NOMO-1 treated with DMSO at 0.1 percent for 48 hours (cell line): ENCODE data around the gene PLAGL2.
"Not testable (repeated sequence)": the region's sequence is repeated elsewhere in the genome, so short reads cannot be mapped to it uniquely, and the experiment has no call there.

Experiments
- DNase-seq: peaks from one replicate; lab custom pipeline; 2025; ENCODE audit not compliant: unreplicated experiment; lab: John Stamatoyannopoulos, UW

Gene PLAGL2

GRCh38 chr20:32186506-32186905 is 21.0 kb downstream of the PLAGL2 start:
- no peak for DNase-seq

- DNase-seq = no peak
These were observed 22.5 kb downstream of the PLAGL2 start for GRCh38 chr20:32184961-32185603.

GRCh38 chr20:32183947-32184635 is 23.5 kb downstream of the PLAGL2 start:
- no peak for DNase-seq

GRCh38 chr20:32181606-32182005 is 25.9 kb downstream of the PLAGL2 start:
- no peak for DNase-seq

GRCh38 chr20:32179934-32180333 is 27.6 kb downstream of the PLAGL2 start:
- DNase-seq = no peak

GRCh38 chr20:32179515-32179914 is 28.0 kb downstream of the PLAGL2 start:
- no peak for DNase-seq

GRCh38 chr20:32177696-32178095 is 29.8 kb downstream of the PLAGL2 start:
- not testable (repeated sequence) for DNase-seq

GRCh38 chr20:32168184-32168910 is 39.2 kb downstream of the PLAGL2 start:
- no peak for DNase-seq

GRCh38 chr20:32167552-32167951 is 40.0 kb downstream of the PLAGL2 start:
- DNase-seq = no peak

GRCh38 chr20:32165836-32166545 is 41.6 kb downstream of the PLAGL2 start:
- no peak for DNase-seq

- DNase-seq = no peak
These were observed 42.4 kb downstream of the PLAGL2 start for GRCh38 chr20:32164984-32165735.

GRCh38 chr20:32163951-32164350 is 43.6 kb downstream of the PLAGL2 start:
- DNase-seq = no peak

- DNase-seq = no peak
These were observed 45.2 kb downstream of the PLAGL2 start for GRCh38 chr20:32162351-32162750.

- no peak for DNase-seq
These were observed 47.2 kb downstream of the PLAGL2 start for GRCh38 chr20:32160341-32160740.

- no peak for DNase-seq
These were observed 47.7 kb downstream of the PLAGL2 start for GRCh38 chr20:32159766-32160221.

GRCh38 chr20:32158943-32159660 is 48.4 kb downstream of the PLAGL2 start:
- DNase-seq = no peak

GRCh38 chr20:32158351-32158750 is 49.2 kb downstream of the PLAGL2 start:
- DNase-seq = no peak

GRCh38 chr20:32157611-32158010 is 49.9 kb downstream of the PLAGL2 start:
- DNase-seq = no peak

- peak; percentile 33 for DNase-seq
These were observed 52.2 kb downstream of the PLAGL2 start for GRCh38 chr20:32155017-32155981.
